Myocyte (in vitro differentiated cells): ENCODE results near the gene ANGPTL4. TPM values are rescaled to one million over a fixed set of nuclear protein-coding genes. Genes with fewer than 3 reads are reported as not detected.
"Not testable (repeated sequence)": the region's sequence is repeated elsewhere in the genome, so short reads cannot be mapped to it uniquely, and the experiment has no call there.

ENCODE experiments used
- DNase-seq: peaks from one replicate; pipeline ENCODE4 v3.0.0-alpha.2; 2012; ENCODE audit warnings: low read depth
- polyA plus RNA-seq: library from polyadenylated mRNA; unstranded; fragments of >200 nt; gene quantifications from one replicate; pipeline ENCODE4 v1.2.1, GENCODE V29; 2012; ENCODE audit warnings: missing spikeins
- total RNA-seq: library from RNA; depleted of rRNA; stranded (reverse); fragments of >200 nt; gene quantifications from 2 replicates; pipeline ENCODE4 v1.2.3, GENCODE V29; 2014

The ANGPTL4 gene, protein sequence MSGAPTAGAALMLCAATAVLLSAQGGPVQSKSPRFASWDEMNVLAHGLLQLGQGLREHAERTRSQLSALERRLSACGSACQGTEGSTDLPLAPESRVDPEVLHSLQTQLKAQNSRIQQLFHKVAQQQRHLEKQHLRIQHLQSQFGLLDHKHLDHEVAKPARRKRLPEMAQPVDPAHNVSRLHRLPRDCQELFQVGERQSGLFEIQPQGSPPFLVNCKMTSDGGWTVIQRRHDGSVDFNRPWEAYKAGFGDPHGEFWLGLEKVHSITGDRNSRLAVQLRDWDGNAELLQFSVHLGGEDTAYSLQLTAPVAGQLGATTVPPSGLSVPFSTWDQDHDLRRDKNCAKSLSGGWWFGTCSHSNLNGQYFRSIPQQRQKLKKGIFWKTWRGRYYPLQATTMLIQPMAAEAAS
- 0.57 TPM in 1 of 2 replicates, not detected in the other for total RNA-seq
- 2.5 TPM for polyA plus RNA-seq

DNA sequence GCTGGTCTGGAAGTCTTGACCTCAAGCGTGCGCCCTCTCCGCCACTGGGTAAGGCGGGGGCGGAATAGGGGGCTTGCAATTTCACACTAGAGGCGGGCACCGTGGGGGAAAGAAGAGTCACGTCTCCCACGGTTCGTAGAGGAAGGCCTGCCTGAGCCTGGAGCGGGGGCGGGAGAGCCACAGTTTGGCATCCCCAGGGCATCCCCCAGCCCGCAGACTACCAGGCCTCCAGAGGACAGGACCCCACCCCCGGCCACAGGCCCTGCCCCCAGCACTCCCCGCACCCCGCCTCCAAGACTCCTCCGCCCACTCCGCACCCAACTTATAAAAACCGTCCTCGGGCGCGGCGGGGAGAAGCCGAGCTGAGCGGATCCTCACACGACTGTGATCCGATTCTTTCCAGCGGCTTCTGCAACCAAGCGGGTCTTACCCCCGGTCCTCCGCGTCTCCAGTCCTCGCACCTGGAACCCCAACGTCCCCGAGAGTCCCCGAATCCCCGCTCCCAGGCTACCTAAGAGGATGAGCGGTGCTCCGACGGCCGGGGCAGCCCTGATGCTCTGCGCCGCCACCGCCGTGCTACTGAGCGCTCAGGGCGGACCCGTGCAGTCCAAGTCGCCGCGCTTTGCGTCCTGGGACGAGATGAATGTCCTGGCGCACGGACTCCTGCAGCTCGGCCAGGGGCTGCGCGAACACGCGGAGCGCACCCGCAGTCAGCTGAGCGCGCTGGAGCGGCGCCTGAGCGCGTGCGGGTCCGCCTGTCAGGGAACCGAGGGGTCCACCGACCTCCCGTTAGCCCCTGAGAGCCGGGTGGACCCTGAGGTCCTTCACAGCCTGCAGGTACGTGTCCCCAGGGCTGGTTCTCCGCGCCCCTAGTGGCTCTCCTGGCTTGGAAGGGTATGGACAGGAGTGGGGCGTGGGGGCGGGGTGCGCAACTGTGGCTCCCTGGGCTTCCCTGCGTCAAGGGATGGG, at the start of gene ANGPTL4:
Gene ANGPTL4, plus strand, starts transcription at position 353 of the 969 bp plus-strand sequence. Its CDS starts 167 bp downstream, at position 520.
- DNase-seq: peak; percentile 53

DNA sequence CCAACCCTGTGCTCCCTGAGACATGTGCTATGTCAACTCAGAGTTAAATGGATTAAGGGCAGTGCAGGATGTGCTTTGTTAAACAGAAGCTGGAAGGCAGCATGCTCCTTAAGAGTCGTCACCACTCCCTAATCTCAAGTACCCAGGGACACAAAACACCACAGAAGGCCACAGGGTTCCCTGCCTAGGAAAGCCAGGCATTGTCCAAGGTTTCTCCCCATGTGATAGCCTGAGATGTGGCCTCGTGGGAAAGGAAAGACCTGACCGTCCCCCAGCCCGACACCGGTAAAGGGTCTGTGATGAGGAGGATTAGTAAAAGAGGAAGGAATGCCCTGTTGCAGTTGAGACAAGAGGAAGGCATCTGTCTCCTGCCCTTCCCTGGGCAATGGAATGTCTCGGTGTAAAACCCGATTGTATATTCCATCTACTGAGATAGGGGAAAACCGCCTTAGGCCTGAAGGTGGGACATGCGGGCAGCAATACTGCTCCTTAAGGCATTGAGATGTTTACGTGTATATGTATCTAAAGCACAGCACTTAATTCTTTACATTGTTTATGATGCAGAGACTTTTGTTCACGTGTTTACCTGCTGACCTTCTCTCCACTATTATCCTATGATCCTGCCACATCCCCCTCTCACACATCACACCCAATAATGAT, 48.8 kb upstream of the ANGPTL4 start:
- not testable (repeated sequence) for DNase-seq

DNA sequence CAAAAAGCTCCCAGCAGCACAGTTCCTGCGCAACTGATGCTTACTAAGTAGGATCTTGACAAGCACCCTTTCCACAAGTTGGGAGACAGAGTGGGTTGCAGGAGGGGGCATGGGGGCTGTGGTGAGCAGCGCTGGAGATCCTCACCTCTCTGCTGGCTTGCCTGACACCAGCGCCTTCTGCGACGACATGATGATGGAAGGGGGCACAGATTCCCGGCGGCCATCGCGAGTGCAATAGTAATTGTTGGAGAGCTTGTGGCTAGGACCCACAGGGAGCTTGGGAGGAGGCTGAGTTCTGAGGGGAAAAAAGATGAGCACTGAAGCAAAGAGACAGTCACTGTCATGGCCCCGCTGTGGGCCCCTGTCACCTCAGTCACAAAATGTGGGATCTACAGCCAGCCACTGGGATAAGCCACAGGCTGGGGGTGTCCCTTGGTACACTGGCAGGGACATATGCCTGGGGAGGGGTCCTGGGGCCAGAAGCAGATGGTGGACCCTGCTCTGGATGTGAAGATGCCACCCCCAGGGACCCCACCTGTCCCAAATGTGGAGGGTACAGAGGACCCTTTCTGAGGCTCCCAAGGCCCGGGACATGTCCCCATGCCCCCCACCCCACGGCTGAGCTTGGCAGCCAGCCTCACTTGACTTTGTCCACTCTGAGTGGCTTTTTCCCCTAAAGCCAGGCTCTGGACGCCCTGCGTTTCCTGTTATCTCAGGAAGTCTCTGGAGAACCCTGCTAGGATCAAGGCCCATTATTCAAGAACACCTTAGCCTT, 47.4 kb upstream of the ANGPTL4 start:
- no peak for DNase-seq

DNA sequence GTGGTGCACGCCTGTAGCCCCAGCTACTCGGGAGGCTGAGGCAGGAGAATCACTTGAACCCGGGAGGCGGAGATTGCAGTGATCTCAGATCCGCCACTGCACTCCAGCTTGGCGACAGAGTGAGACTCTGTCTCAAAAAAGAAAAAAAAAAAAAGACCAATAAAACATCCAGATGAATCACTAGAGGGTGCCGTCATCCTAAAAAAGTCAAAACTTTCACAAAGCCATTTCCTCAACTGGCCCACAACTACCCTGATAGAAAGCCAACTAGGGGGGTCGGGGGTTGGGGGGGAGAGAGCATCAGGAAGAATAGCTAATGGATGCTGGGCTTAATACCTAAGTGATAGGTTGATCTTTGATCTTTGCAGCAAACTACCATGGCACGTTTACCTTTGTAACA, 45.1 kb upstream of the ANGPTL4 start:
- not testable (repeated sequence) for DNase-seq

DNA sequence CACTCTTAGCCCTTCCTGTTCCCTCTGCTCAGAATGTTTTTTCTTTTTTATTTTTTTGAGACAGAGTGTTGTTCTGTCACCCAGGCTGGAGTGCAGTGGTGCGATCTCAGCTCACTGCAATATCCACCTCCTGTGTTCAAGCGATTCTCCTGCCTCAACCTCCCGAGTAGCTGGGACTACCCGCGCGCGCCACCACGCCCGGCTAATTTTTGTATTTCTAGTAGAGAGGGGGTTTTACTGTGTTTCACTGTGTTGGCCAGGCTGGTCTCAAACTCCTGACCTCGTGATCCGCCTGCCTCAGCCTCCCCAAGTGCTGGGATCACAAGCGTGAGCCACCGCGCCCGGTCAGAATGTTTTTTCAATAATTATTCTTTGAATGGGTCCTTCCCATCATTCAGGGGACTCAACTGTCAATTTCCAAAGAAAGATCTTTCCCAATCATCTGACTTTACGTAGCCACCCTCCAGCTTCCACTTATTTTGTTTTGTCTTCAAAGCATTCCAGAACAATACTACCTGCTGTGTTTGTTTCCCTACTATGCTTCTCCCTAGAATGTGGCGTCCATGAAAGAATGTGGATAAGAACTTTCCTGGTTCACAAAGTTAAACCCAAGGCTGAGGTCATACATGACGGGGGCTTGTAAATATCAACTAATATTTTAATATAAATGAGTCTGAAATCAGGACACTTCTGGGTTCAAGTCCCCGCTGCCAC, 44.0 kb upstream of the ANGPTL4 start:
- no peak for DNase-seq

DNA sequence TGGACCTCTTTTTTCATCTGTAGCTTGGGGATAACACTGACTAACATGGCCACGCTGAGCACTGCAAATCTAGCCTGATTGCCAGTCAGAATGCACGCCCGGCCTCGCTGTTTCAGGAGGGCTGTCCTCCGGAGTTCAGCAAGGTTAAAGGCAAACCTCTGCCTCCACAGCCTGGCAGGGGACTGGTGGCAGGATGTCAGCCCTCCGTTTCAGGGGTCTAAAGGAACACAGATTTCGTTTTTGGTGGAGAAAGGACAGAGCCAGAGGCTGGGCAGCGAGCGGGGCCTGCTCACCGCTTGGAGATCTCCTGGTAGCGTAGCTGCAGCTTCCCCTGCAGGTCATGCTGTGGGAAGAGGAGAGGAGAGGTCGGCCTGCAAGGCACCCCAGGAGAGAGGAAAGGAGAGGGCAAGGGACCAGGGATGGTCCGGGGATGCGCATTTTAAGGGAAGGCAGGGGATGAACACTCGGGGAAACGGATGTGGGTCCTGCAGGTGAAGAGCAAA, 43.3 kb upstream of the ANGPTL4 start:
- peak; percentile 13 for DNase-seq

DNA sequence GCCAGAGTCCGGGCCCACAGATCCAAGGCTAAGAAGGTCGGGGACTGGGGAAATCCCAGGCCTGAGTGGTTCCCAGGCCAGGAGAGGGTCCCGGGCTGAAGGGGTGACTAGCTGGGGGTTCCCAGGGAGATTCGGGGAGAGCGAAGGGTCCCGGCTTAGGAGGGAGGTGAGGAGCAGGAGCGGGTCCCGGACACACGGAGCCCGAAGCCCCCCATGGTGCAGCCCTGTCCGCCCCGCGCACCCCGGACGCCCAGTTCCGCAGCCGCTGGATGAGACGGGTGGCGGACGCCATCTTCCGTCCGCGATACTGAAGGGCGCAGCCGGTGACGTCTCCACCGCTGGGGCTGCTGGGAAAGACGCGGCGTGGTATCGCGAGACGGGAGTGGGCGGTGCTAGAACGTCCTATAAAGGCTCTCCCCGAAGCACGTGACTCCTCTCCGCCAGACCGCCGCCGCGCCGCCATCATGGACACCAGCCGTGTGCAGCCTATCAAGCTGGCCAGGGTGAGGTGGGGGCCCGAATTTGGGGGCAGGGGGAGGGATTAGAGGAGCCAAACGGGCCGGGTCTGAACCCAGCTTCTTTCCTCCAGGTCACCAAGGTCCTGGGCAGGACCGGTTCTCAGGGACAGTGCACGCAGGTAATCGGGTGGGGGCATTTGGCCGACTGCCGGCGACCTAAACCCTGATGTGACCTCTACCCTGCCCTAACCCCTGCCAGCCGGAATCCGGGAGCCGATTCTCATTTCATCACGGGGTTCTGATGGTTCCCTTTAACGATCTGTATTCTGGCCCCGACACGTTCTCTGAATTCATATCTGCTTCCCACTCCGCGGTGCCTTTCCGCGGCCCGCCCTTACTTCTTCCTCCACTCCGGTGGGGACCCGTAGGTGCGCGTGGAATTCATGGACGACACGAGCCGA, 42.6 kb upstream of the ANGPTL4 start, which contains the start of the genes NDUFA7 and RPS28:
Gene NDUFA7, minus strand, starts transcription at position 309 of the 919 bp plus-strand sequence. Its CDS starts 17 bp downstream, at position 292.
Gene RPS28, plus strand, starts transcription at position 430 of the 919 bp plus-strand sequence. Its CDS starts 35 bp downstream, at position 465.
- peak; percentile 95 for DNase-seq

DNA sequence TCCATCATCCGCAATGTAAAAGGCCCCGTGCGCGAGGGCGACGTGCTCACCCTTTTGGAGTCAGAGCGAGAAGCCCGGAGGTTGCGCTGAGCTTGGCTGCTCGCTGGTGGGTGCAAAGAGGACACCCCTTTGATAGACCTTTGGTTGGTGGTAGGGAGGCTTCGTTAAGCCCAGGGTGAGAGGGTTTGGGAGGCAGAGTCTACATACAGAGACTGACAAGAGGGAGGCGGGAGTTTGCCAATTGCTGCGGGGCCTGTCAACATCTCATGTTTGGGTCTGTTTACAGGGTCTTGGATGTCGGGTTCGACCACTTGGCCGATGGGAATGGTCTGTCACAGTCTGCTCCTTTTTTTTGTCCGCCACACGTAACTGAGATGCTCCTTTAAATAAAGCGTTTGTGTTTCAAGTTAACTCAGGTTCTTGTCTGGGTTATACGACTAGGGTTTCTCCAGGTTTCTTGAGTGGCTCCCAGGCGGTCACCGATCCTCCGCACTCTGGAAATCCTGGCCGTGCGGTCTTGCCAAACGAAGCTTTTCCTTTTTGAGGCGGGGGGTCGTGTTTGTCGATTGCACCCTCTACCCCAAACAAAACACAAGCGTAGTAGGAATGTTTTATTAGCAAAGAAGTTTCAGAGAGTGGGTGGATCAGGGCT, 41.8 kb upstream of the ANGPTL4 start:
- DNase-seq: no peak

DNA sequence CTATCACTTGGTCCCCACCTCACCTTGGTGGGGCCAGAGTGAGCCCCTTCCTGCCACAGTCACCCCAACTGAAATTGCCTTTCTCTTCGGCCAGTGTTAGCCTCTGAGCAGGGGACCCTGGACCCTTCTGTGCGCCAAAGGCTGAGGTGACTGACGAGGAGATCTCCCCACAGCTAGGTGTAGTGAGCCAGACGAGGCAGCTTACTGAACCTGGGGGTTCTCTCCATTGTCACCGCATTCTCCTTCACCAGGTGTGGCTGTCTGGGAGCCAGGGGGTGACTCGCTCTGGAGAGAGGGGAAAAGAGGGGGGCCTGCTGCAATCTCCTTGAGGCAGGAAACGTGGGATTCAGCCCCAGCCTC, 41.3 kb upstream of the ANGPTL4 start:
- DNase-seq: no peak

DNA sequence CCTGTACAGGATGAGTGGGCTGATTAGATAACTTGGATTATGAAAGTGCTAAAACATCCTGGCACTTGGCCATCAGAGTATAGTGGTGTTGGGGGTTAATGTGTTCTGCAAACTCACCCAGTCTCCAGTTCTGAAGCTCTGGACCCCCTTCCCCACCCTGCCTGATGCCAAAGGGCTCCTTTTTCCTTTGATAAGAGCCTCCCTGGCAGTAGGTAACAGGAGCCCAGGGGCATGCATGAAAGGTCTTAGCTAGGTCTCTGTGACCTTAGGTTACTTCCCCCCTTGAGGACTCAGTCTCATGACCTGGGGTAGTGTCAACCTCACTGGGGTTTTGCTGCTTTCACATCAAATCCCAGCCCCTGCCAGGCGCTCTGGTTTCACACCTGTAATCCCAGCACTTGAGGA, 40.2 kb upstream of the ANGPTL4 start:
- DNase-seq: no peak

DNA sequence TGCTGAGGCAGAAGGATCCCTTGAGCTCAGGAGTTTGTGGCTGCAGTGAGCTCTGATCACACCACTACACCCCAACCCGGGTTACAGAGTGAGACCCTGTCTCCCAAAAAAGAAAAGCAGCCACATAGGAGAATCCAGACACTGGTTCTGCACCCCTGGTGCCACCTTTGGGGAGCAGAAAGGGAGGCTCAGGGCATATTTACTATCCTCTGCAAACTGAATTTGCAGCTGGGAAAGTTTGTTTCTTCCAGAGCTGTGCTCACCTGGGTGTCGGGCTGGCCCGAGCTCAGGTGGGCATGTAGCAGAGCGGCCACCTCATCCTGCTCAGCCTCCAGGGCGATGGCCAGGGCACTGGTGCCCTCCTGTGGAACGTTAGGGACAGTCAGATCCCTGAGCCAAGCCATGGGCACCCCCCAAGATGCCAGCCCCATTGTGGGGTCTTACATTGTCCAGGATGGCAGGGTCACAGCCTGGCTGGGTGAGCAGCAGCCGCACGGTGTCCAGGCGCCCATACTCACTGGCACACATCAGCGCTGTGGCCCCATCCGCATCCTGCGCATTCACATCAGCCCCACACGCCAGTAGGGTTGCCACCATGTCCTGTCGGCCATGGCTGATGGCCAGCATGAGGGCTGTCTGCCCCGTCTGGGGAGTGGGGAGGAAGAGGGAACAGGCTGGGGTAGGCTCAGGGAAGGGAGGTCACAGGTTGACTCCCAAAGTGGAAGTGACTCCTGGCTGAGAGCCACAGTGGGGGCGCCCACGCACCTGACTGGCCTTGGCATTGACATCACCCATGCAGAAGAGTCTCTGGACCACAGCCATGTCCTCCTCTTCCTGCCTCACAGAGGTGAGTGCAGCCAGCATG, 39.5 kb upstream of the ANGPTL4 start:
- DNase-seq: no peak

DNA sequence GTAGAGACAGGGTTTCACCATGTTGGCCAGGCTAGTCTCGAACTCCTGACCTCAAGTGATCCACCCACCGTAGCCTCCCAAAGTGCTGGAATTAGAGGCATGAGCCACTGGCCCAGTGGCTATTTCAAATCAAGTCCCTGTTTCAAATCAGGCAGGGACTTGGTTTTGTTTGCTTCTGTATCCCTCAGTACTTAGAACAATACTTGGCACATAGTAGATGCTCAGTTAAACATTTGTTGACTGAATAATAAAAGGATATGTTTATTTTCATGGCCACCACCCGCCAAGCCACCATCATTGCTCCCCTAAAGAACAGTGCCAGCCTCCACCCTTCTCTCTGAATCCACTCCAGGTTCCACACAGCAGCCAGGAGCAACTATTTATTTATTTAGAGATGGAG, 38.5 kb upstream of the ANGPTL4 start:
- DNase-seq: no peak

DNA sequence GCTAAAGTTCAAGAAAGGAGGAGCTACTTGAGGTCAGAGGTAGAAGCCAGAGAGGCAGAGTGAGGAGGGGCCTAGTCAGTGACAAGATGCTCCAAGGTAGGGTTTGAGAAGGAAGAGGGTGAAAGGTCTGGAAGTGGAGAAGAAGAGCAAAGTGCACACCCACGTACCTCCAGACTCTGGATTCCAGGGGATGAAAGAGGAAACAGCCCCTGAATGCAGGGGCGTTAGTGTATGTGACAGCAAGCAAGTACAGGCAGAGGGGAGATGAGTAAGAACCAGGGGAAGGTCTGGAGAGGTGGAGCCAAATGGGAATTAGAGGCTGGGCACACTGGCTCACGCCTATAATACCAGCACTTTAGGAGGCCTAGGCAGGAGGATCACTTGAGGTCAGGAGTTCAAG, 34.0 kb upstream of the ANGPTL4 start:
- DNase-seq: no peak

DNA sequence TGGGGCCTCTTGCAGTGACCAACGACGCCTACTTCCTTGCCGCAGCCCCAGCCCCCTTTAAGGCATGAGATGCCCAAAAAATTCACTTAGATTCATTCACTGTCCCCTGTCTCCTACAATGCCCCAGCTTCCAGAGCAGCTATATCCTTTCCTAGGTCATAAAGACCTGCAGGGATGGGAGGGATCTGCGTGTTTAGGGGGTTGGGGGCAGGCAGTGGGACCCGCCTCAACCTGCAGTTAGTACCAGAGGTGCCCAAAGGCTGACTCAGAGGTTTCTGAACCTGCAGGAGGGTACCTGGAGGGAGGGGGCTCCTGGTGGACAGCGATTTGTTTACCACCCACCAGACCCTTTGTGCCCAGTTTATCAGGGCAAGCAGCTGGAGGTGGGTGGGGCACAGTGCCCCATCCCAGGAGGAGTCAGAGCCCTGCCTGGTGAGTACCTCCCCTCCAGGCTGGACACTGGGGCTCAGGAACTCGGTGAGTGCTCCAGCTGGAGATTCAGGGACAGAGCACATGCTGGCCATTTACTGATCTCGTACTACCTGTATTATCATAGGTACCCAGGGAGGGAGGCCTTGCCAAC, 32.6 kb upstream of the ANGPTL4 start:
- no peak for DNase-seq

DNA sequence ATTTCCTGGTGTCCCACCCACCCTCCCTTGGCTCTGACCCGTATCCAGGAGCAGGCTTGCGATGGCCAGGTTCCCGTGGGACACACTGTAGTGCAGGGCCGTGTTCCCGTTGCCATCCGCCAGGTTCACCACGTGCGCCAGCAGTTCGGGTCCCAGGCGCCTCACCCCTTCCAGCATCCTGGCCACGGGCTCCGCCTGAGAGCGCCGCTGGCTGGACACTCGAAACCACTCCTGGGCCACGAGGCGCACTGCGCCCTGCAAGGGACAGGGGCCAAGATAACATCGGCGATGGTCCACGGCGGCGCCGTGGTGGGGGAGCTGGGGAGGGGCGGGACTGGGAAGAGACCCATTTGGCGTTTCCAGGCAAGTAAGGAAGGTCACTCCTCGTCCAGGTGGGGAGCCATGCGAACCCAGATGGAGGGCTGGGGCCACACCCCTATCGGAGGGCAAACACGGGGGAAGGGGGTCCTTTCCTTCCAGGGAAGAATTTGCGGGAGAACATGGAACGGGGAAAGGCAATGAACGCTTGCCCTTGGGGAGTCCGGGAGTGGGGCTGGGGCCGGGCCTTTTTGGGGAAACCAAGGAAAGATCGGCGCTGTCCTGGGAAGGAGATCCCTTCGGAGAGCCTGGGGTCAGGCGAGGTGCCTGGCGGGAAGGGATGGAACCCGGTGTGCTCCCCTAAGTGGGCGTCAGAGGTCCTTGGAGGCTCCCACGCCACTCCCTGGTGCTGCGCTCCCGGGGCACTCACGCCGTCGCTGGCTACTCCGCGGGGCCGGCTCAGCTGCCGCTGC, 30.8 kb upstream of the ANGPTL4 start:
- DNase-seq: no peak
